Measurements from ENCODE around the gene UQCR11. TPM values are rescaled to one million over a fixed set of nuclear protein-coding genes. Genes with fewer than 3 reads are reported as not detected.

The UQCR11 gene
- total and polyA plus RNA-seq, 2 donors (not counting 3 experiments of a cell fraction or from before 2014, with no cell fraction given) = 165 to 210 TPM

DNA sequence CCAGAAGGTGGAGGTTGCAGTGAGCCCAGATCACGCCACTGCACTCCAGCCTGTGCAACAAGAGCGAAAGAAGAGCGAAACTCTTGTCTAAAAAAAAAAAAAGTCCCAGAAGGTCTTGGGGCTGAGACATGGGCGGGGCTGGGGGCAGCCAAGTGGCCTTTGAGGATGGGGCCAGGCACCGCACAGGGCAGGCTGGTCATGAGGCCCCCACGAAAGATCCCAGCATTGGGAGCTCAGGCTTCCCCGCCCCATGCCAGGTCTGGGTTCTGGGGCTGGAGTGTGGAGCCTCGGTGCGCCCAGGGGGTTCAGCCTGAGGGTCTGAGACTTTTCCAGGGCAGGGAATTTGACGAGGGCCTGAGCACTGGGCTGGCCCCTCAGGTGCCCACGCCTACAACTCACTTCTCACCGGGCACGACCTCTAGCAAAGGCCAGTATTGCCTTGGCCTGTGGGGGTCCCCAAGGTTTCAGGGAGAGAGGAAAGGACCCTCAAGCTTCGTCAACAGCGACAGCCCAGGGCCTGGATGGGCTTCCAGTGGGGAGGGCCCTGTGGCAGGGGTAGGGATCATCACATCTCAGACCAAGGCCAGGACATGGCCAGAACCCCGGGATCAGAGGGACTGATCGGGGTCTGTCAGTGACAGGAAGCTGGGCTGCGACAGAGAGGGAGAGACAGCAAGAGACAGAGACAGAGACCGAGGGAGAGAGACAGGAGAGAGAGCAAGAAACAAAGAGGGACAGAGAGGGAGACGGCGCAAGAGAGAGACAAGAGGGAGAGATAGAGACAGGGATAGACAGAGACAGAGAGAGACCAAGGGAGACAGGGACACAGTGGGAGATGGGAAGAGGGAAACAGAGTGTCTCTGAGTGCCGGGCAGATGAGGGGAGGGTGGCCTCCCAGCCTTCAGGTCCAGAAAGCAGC is 29.7 kb downstream of the UQCR11 start:
- no peak overlapping the region for H3K27ac ChIP-seq (ENCODE audit: insufficient read depth, low read depth, low read length)
- no peaks in the 10 kb centered on the region for H3K9me3 ChIP-seq (replicated peaks; ENCODE audit: control insufficient read depth, insufficient read depth, low read length)
- H3K27me3 ChIP-seq (ENCODE audit: control insufficient read depth in 2 of 2, insufficient read depth in 2 of 2, low read length in 2 of 2) = no peaks in the 10 kb centered on the region
- FAIRE-seq (no peak), DNase-seq (ENCODE audit: low read depth, low spot score) (no peak)
- no peak overlapping the region for H3K4me2 ChIP-seq (ENCODE audit: insufficient read depth, low read length)
- BruUV-seq (replicated peaks) = no TSS peak
- H4K20me1 ChIP-seq (replicated peaks; ENCODE audit: control insufficient read depth, extremely low read depth, insufficient read depth, low read length) = no peaks in the 10 kb centered on the region
- H3K4me1 ChIP-seq (ENCODE audit: control insufficient read depth, extremely low read depth, insufficient read depth, low read length) = no peaks in the 10 kb centered on the region
- ChIA-PET POLR2A (no interaction called here), CTCF (no interaction called here)
- H3K4me3 ChIP-seq (replicated peaks in 1 of 3; ENCODE audit: insufficient read depth in 1 of 3, low read depth in 1 of 3, low read length in 3 of 3) = no peak overlapping the region
- intact Hi-C loops (cut with micrococcal nuclease) = no loop called here
- H3K36me3 ChIP-seq (ENCODE audit: control insufficient read depth in 2 of 2, extremely low read depth in 1 of 2, insufficient read depth in 2 of 2, low read length in 2 of 2) = peaks cover 10 to 29% of the 10 kb centered on the region in 2 experiments
- H3K79me2 ChIP-seq (ENCODE audit: control insufficient read depth, insufficient read depth, low read length) = no peaks in the 10 kb centered on the region
- no peak overlapping the region for H2AFZ ChIP-seq (ENCODE audit: low read depth, low read length)
- dilution Hi-C loops (cut with MboI; ENCODE audit: extremely low pct_ligation_motif_present, low sequenced_read_pairs) = no loop called here
- H3K9ac ChIP-seq (replicated peaks; ENCODE audit: extremely low read depth, insufficient read depth, low read length) = no peak overlapping the region
- no peaks in the 10 kb centered on the region for H3K9me1 ChIP-seq (replicated peaks; ENCODE audit: control insufficient read depth, extremely low read depth, insufficient read depth, low read length)
- TF ChIP-seq MYC (IDR thresholded peaks at IDR 0.05; ENCODE audit: low read depth, low read length) = no peak
- TF ChIP-seq, protein P1, sequence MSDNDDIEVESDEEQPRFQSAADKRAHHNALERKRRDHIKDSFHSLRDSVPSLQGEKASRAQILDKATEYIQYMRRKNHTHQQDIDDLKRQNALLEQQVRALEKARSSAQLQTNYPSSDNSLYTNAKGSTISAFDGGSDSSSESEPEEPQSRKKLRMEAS (IDR thresholded peaks at IDR 0.05; ENCODE audit: insufficient read depth, insufficient read length) = no peak
- no peak for TF ChIP-seq GATA2 (IDR thresholded peaks at IDR 0.05; ENCODE audit: insufficient read depth, insufficient read length, low read depth, low read length)
- no peak for TF ChIP-seq POLR2AphosphoS5 (IDR thresholded peaks at IDR 0.05; ENCODE audit: insufficient read depth, low read depth, low read length)
- no peak for TF ChIP-seq EZH2 (IDR thresholded peaks at IDR 0.05; ENCODE audit: borderline replicate concordance, low read depth, low read length, severe bottlenecking)
- no peak for TF ChIP-seq JUN (IDR thresholded peaks at IDR 0.05; ENCODE audit: borderline replicate concordance, insufficient read depth, insufficient read length, low read depth)
- no peak for TF ChIP-seq POLR2A (IDR thresholded peaks at IDR 0.05; ENCODE audit: low read depth, low read length)
- TF ChIP-seq FOS (IDR thresholded peaks at IDR 0.05; ENCODE audit: borderline replicate concordance, insufficient read depth, low read length) = no peak
- no peak for TF ChIP-seq CTCF (IDR thresholded peaks at IDR 0.05; ENCODE audit: extremely low read depth in 1 of 2, insufficient read depth in 1 of 2, low read depth in 1 of 2, low read length in 2 of 2)
